DMS53 (cell line): ENCODE measurements around the gene ALS2.

Experiments
- DNase-seq: peaks from one replicate; lab custom pipeline; 2025; lab: John Stamatoyannopoulos, UW

The ALS2 gene

DNA sequence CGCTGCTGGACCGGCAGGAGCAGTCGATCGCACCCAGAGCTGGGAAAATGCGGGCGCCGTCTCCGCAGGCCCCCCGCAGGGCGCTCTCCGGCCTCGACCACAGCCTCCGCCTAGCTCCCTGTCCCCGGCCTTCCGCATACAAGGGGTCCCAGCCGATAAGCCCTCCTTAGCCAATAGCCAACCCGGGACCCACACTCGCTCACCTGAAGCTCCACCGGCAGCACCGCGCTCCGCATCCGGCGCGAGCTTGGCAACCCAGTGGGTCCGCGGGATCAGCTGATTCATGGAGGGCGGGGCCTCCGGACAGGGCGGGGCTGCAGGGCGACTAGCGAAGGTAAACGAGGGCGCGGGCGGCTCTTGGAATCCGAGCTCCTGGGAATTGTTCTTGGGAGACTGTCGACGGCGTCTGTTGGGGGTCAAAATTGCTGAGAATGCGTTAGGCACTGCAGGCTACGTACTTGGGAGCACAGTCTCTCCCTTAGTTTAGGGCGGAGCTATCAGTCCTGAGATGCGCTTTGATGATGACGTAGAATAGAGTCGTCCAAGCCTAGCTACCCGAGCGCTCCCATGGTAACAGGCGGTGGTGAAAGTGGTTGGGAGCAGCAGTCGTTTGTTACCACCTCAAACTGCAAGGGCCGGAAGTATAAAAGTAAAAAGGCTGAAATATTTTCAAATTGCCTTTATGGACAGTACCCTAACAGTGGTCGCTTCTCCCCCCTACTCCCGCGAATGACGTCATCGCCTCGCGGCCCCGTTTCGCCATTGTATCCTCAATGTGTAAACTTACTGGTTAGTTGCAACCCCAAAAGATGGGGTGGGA, at the start of gene ALS2:
Gene ALS2 (minus strand): TSS at position 260 of the 820 bp plus-strand sequence. CDS start 12,048 bp downstream, outside the sequence.
- DNase-seq, result peak; percentile 100

DNA sequence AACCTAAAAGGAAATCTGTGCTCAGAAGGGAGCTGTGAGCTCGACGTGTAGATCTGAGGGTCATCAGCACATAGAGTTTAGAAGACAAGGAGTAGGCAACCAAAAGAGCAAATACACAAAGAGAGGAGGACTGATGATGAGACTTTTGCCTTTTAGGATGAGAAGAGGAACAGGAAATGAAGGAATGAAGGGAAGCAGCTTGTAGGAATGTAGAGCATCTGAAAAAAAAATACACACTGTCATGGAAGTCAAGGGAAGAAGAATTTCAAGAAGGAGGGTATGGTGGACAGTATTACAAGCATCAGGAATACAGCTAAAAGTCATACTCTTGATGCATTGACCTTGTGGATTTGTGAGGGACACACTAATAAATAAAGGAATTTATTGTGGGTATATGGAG, 47.5 kb upstream of the ALS2 start:
- DNase-seq, result no peak

DNA sequence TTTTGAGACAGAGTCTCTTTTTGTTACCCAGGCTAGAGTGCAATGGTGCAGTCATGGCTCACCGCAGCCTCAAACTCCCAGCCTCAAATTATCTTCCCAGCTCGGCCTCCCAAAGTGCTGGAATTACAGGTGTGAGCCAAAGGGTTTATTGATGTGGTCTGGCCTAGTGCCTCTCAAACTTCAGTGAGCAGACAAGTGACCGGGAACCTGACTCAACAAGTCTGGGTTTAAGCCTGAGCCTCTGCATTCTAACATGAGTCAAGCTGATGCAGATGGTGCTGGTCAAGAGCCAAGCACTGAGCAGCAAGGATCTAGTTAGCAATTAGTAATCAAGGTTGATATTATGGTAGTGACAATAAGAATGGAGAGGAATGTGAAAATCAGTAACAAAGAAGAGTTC, 46.9 kb upstream of the ALS2 start:
- peak; percentile 64 for DNase-seq

DNA sequence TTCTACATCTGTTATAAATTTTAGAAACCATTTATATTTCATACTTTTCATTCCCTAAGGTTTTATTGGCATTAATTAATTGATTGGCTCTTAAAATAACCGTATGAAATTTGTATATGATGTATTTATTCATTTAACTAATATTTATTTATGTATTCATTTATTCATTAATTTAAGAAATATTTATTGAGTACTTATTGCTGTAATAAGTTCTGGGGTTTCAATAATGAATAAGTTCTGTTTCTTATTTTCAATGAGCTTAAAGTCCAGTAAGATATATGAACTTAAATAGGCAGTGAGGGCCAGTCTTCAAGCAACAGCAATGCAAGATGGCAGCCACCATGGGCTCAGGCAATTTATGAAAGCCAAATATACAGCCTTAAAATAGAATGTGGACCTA, 43.5 kb upstream of the ALS2 start:
- no peak for DNase-seq

DNA sequence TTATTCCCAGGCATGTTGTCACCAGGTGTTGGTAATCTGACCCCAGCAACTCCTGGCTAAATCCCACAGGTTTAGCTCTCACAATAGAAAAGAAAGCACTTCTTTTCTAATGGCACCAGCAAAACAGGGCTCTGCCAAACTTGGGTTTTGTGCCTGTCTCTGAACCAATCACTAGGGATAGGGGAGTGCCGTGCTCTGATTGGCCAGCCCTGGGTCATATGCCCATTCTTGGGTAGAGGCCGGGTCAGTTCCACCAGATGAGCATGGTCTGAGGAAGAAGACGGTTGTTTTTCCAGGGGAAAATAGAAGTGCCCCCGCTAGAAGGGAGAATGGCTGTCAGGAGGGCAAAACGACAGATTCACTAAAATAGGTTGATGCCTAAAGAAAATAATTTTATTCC, 40.3 kb upstream of the ALS2 start:
- DNase-seq, result peak; percentile 67

DNA sequence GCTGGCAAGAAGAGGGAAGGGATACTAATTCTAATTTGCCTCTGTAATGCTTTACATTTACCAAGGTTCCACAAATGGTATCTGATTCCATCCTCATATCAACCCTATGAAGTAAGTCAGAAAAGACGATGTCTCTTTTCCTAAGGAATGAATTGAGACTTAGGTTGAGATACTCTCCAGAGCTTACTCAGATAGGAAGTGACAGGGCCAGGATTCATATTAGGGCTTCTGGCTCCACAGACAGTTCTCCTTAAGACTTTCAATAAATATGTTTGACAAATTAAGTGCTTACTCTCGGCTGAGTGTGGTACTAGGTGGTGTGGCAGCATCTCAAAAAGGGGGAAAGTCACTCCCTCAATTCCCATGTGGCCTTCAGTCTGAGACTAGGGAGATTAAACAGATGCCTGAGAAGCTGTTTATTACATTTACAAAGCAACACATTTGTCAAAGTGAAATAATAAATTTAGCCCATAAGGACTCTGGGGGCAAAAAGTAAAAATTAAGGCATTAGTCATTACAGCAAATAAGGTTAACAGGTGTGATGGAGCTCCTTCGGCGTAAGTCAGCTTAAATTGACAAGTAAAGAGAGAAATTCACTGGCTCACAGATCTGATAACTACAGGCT, 39.8 kb upstream of the ALS2 start:
- DNase-seq, result no peak

DNA sequence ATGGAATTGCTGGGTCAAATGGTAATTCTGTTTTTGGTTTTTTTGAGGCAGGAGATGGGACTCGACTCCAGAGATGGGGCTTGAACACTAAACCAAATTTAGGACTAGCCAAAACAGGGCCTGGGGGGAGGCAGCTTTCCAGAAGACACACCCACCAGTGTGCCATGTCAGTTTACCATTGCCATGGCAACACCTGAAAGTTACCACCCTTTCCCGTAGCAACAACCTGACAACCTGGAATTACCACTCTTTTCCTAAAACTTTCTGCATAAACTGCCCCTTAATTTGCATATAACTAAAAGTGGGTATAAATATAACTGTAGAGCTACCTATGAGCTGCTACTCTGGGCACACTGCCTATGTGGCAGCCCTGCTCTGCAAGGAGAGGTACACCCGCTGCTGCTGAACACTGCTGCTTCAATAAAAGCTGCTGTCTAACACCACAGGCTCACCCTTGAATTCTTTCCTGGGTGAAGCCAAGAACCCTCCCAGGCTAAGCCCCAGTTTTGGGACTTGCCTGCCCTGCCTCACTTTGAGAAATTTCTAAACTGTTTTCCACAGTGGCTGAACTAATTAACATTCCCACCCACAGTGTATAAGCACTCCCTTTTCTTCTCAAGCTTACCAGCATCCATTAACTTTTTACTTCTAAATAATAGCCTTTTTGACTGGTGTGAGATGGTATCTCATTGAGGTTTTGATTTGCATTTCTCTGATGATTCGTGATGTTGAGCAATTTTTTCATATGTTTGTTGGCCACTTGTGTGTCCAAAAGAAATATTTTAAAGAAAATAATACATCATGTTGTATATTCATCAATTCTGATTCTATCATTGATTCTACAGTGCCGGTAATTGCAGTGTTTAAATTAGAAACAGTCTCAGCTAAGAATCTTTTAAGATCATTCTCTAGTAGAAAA, 36.2 kb upstream of the ALS2 start:
- DNase-seq, result no peak

DNA sequence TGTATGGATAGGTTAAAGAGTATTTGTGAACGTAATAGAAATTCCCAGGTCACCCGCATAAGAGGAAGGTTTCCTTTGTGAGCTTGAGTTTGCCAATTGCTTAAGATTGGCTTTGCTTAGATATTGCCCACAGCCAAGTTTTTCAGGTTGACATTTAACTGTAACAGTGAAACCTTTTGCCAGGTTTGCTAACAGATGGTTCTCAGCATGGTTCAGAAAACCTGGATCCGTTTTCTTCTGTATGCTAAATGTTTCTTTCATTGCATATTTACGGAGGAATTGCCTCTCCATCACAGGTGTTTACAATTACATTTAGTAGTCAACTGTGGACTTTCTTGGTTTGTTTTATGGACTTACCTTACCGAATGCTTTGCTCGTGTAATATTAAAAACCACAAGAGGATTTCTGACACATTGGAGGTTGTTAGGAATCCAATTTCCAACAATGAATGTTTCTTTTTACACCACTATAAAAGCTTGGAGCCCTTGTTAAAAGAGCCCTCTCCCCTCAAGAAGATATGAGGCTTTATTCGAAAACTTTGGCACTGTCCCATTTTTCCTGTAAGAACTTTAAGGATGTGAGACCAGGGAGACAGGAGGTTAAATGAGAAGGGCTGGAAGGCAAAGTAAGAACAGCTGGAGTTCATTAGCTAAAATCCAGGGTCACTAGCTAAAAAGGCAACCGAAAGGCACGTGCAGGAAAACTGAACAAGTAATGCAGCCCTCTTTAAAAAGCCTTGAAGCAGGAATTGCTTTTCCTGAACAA, 33.4 kb upstream of the ALS2 start:
- DNase-seq, result no peak

DNA sequence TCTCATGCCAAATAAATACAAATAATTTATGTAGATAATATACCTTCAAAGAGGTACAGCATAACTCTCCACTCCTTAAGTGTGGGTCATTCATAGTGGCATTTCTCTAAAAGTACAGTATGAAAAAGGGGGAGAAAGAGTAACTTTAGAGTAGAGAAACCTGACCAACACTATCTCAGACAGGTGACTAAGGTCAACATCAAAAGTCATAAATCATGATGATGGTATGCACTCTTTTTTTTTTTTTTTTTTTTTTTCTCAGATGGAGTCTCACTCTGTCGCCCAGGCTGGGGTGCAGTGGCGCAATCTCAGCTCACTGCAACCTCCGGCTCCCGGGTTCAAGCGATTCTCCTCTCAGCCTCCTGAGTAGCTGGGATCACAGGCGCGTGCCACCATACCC, 29.9 kb upstream of the ALS2 start:
- DNase-seq, result peak; percentile 42

DNA sequence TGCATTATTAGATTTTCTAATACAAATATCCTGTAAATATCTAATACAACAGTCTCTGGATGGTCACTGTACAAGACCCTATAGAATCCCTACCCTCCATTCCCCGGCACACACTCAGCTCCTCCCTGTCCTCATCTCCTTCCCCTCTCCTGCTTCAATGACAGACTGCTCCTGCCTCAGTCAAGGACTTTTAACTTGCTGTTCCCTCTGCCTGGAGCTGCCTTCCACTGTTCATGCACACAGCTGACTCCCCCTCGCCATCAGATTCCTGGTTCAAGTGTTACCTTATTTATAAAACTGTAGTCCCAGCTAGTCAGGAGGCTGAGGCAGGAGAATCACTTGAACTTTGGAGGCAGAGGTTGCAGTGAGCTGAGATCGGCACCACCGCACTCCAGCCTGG, 28.9 kb upstream of the ALS2 start:
- no peak for DNase-seq

DNA sequence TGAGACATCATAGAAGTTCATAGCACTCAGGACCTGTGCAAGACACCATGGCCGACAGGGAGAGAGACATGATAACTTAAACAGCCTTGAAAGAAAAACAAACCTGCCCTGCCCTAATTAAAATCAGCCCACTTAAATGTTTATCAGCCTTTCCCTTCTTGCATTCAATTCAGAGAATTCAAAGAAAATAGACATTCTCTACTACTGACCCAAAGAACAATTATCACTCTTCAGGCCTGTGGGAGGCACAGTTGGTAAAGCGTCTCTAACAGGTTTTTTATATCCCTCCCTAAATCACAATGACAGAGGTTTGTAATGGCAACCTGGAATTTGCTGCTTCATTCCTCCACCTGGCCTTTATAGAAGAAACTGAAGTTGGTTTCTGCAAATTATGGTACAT, 27.3 kb upstream of the ALS2 start:
- no peak for DNase-seq

DNA sequence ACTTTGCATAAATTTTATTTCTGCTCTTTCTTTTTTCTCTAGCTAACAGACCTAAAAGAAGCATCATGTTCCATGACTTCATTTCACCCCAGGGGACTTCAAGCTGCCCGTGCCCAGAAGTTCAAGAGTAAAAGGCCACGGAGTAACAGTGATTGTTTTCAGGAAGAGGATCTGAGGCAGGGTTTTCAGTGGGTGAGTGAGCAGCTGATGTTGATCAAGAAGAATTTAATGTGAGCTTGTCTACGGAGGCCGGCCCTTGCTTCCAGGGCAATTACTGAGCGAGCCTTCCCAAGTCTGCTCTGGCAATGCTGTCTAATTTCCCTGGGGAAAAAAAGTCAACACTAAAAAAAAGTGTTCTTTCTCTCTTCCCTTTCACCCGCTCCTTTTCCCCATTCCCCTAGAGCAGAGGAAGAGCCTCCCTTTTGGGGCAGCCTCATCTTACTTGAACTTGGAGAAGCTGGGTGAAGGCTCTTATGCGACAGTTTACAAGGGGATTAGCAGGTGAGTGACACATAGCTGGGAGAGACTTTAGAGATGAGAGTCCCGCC, 26.8 kb upstream of the ALS2 start:
- DNase-seq, result no peak

DNA sequence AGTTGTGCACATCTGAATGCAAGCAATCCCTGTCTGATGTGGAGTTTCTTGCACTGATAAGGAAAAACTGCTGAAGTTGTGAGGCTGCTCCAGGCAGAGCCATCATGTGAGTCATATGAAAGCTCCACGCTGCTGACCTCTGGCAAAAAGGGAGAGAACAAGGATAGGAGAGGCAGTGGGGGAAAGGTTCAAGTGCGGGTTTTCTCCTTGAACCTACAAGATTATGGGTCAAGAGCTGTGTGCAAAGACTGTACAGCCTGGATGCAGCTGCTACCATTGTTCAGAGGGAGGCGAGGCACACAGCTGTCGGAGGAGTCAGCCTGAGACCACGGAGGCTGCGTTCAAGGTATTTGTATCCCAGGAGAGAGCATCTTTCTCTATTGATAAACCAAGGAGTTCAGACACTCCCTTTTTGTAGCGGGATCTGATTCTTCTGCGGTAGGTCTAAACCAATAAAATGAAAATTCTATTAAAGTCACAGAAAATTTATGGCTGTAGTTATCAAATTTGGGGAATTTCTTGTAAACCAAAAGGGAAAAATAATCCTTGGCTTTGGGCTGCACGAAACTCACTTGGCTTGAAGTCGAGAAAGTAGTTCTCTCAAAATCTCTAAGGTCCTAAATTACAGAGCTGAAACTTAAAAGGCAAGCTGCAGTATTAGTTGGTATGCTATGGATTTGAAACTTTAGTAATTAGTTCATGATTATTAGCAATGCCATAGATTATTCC, 25.9 kb upstream of the ALS2 start, which contains the start of gene CDK15:
Gene CDK15 (plus strand): TSS at position 96 of the 729 bp plus-strand sequence. CDS start 128 bp downstream, at position 224.
- DNase-seq, result no peak

DNA sequence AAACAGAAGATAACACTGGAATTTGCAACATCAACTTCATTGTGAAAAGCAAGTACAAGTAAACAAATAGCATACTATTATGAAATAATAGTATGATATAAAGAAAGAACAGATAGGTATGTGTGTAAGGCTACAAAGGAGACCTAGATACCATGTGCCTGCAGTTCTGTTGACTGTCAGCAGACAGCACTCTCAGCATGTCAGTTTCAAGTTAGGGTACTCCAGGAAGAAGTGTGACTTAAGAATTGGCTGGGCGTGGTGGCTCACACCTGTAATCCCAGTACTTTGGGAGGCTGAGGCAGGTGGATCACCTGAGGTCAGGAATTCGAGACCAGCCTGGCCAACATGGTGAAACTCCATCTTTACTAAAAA, 18.2 kb upstream of the ALS2 start:
- peak; percentile 22 for DNase-seq

DNA sequence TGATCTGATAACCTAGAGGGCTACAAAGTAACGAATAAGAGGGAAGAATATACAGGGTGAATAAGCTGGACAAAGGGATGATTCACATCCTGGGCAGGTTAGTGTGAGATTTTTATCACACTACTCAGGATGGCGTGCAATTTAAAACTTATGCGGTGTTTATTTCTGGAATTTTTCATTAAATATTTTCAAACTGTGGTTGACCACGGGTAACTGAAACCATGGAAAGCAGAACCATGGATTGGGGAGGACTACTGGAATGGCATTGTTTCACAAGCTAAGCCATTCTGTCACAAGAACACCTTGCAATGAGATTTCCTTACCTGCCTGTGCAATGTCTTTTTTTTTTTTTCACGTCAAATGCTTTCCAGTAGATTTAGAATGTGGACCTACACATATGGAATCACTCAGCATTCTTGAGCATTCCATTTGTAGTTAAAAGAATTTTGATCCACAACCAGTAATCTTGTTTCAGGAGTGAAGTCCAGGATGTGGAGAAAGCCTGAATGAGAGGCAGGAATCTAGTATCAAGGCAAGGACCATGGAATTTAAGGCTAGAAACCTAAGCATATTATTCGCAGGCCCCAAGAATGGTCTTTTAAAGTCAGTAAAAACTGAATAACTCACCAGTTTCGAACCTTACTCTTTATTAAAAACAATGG, 17.6 kb upstream of the ALS2 start:
- DNase-seq, result no peak

DNA sequence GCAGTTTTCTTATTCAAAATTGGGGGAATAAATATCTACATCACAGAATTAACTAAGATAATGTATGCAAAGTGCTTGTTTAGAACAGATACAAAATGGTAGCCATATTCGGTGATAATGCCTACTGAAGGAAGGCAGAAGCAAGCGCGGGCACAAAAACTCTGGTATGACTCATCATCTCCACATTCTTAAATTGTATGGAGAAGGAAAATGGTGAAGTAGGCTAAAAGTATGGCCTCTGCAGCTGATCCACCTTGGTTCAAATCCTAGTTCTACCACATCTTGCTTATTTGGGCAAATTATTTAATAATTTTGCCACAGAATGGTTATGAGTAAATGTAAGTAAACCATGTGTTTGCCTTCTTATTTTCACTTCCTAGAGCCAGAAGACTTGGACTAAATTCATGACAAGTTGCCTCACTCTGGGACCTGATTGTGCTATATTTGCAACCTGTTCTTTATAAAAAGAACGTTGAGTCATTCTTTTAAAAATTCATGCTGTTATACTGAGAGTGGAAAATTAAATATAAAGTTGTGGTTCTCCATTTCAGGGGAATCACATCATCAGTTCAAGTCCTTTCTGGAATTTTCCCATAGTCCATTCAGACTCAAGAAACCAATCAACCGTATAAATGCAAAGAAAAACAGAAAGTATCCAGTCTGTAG, 16.6 kb upstream of the ALS2 start:
- DNase-seq, result no peak

DNA sequence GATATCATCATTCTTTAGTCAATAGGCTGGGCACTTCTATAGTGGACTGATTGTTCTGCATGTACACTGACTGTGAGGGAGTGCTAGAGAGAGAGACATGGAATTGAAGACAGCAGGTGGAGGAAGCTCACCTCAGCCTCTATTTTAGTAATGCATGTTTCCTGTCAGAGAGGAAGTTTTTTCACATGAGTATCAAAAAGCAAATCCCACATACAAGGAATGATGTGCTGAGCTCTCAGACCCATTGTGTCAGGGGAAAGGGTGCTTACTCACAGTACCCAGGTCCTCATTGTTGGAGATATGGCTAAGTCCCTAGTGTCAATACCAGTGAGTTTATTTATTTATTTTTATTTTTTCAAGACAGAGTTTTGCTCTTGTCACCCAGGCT, 15.7 kb upstream of the ALS2 start:
- DNase-seq, result peak; percentile 22

DNA sequence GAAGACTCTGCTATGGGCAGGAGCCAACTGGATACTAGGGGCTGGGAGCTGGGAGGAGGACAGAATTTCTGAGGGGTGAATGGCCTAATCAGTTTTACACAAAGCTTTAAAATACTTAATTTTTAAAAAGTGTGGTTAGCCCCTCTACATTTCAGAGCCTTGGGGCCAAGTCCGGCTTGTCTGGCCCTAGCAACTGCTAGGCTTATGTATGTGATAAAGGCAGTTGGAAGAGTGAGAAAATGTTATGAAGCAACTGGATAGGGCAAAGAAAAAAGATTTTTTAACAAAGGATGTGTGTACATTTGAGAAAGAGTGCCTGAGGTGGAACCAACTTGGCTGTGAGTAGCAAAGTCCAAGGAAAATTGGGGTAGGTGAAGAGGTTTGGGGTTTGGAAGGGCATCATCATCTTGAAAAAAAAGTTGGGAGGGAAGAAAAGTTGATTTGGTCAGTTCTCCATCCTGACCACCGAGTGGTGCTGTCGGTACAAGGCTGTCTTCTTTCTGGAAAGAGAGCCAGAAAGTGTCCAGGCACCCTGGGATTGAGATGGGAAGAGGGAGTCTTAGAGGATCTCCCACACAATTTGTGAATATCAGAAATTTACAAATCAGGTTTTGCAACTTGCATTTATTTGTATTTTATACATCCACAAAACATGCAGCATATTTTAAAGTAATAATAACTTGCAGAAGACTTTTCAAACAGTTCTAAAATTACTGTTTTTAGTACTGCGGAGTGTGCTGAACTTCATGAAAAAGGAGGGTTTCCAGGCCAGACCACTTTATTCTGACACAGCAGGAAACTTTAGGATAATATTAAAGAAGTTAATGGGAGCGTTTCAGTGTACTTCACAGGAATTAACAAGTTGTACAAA, 15.1 kb upstream of the ALS2 start:
- peak; percentile 82 for DNase-seq

DNA sequence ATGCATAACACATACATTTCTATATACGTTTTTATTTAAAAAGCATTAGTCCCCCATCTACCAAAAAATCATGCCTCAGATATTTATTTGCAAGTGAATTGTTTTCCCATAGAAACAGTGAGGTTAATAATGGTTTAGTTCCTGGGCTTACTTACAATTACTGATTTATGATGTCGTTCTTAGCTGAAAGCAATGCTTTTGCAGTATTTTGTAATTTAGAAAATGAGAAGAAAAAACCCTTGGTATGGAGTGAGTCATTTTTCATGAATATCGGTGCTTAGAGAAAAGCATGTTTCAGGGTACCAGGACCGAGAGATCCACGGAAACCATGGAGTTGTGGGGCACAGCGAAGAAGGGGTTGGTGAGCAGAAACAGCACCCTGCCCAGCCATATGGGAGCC, 13.6 kb upstream of the ALS2 start:
- no peak for DNase-seq
